GM23338 (cell line): Measurements from ENCODE around the gene SH3D19. TPM values are rescaled to one million over a fixed set of nuclear protein-coding genes. Genes with fewer than 3 reads are reported as not detected.

Source experiments
- ATAC-seq: fragments of 200-7000 bp; cut with Tn5 transposase; 3 replicates; pipeline ENCODE4 v1.9.1; 2020
- DNase-seq: peaks from one replicate; pipeline ENCODE4 v3.0.0-alpha.2; 2015; ENCODE audit warnings: low spot score
- H2AFZ ChIP-seq: fragments of 200-600 bp; sonication (generic); 2 replicates; pipeline ENCODE4 v1.8.0; 2016; ENCODE audit warnings: antibody characterized with exemption, mild to moderate bottlenecking, moderate library complexity
- H3F3A ChIP-seq: fragments of 200-600 bp; sonication (generic); replicated peaks from 2 replicates; pipeline ENCODE4 v1.8.0; 2017; ENCODE audit warnings: antibody characterized with exemption, mixed run types, low read depth
- H3K27ac ChIP-seq: fragments of 200-600 bp; sonication (generic); 2 replicates; pipeline ENCODE4 v1.6.1; 2016; ENCODE audit warnings: low read depth
- H3K27me3 ChIP-seq: fragments of 200-600 bp; sonication (generic); 2 replicates; pipeline ENCODE4 v1.8.0; 2016; ENCODE audit warnings: mild to moderate bottlenecking, mixed run types, moderate library complexity; ENCODE audit not compliant: insufficient read depth
- H3K36me3 ChIP-seq: fragments of 200-600 bp; sonication (generic); 2 replicates; pipeline ENCODE4 v1.8.0; 2016; ENCODE audit warnings: mild to moderate bottlenecking; ENCODE audit not compliant: insufficient read depth
- H3K4me1 ChIP-seq: fragments of 200-600 bp; sonication (generic); 2 replicates; pipeline ENCODE4 v1.8.0; 2016; ENCODE audit warnings: mild to moderate bottlenecking, moderate library complexity; ENCODE audit not compliant: insufficient read depth
- H3K4me2 ChIP-seq: fragments of 200-600 bp; sonication (generic); 2 replicates; pipeline ENCODE4 v1.7.1; 2017; ENCODE audit warnings: mixed run types
- H3K4me3 ChIP-seq: fragments of 200-600 bp; sonication (generic); 2 replicates; pipeline ENCODE4 v1.6.1; 2016; ENCODE audit warnings: mixed run types
- H3K79me2 ChIP-seq: fragments of 200-600 bp; sonication (generic); replicated peaks from 2 replicates; pipeline ENCODE4 v1.8.0; 2017; ENCODE audit warnings: mild to moderate bottlenecking; ENCODE audit not compliant: insufficient read depth
- H3K9me2 ChIP-seq: fragments of 200-600 bp; sonication (generic); 2 replicates; pipeline ENCODE4 v1.8.0; 2017; ENCODE audit not compliant: insufficient read depth
- H4K20me1 ChIP-seq: fragments of 200-600 bp; sonication (generic); replicated peaks from 2 replicates; pipeline ENCODE4 v1.8.0; 2017; ENCODE audit warnings: mild to moderate bottlenecking; ENCODE audit not compliant: insufficient read depth
- H3K27ac Mint-ChIP-seq: 2 replicates; pipeline ENCODE4 v1.8.0; 2020; ENCODE audit warnings: inconsistent platforms, mild to moderate bottlenecking, moderate library complexity, mixed read lengths
- H3K27me3 Mint-ChIP-seq: 3 replicates; pipeline ENCODE4 v1.8.0; 2022; ENCODE audit warnings: low read depth, mild to moderate bottlenecking, moderate library complexity, mixed read lengths, inconsistent platforms; ENCODE audit not compliant: insufficient read depth, poor library complexity
- H3K36me3 Mint-ChIP-seq: 3 replicates; pipeline ENCODE4 v1.8.0; 2021; ENCODE audit warnings: low read depth, mild to moderate bottlenecking, inconsistent platforms, moderate library complexity, mixed read lengths
- H3K4me1 Mint-ChIP-seq: 3 replicates; pipeline ENCODE4 v1.8.0; 2020; ENCODE audit warnings: mild to moderate bottlenecking, inconsistent platforms, mixed read lengths
- H3K4me3 Mint-ChIP-seq: 3 replicates; pipeline ENCODE4 v1.8.0; 2021; ENCODE audit warnings: moderate library complexity, mild to moderate bottlenecking, inconsistent platforms, mixed read lengths
- H3K9me3 Mint-ChIP-seq: 3 replicates; pipeline ENCODE4 v1.8.0; 2020; ENCODE audit warnings: moderate library complexity, mild to moderate bottlenecking, inconsistent platforms, mixed read lengths
- CREB1 ChIP-seq: fragments of 250-450 bp; sonication (Bioruptor Pico); IDR thresholded peaks from 2 replicates; pipeline ENCODE4 v1.5.0; 2020; ENCODE audit warnings: low read depth, mild to moderate bottlenecking, moderate library complexity
- ETS1 ChIP-seq: IDR thresholded peaks from 2 replicates; pipeline ENCODE4 v1.6.1; 2016; ENCODE audit warnings: antibody characterized with exemption
- EZH2 ChIP-seq: fragments of 200-600 bp; sonication (generic); IDR thresholded peaks from one replicate; pipeline ENCODE4 v1.8.0; 2017; ENCODE audit warnings: antibody characterized with exemption, mild to moderate bottlenecking, low read depth; ENCODE audit not compliant: unreplicated experiment
- EZH2phosphoT487 ChIP-seq: fragments of 200-600 bp; sonication (generic); IDR thresholded peaks from one replicate; pipeline ENCODE4 v1.8.1; 2018; ENCODE audit warnings: antibody characterized with exemption; ENCODE audit not compliant: unreplicated experiment
- JUNB ChIP-seq: IDR thresholded peaks from one replicate; pipeline ENCODE4 v1.6.1; 2016; ENCODE audit warnings: antibody characterized with exemption; ENCODE audit not compliant: unreplicated experiment
- NANOG ChIP-seq: IDR thresholded peaks from 2 replicates; pipeline ENCODE4 v1.6.1; 2016; ENCODE audit warnings: antibody characterized with exemption, borderline replicate concordance
- POLR2AphosphoS5 ChIP-seq: IDR thresholded peaks from 2 replicates; pipeline ENCODE4 v1.6.1; 2016; ENCODE audit warnings: antibody characterized with exemption, low read depth
- REST ChIP-seq: IDR thresholded peaks from one replicate; pipeline ENCODE4 v1.6.1; 2018; ENCODE audit warnings: antibody characterized with exemption; ENCODE audit not compliant: unreplicated experiment
- STAT1 ChIP-seq: IDR thresholded peaks from one replicate; pipeline ENCODE4 v1.6.1; 2016; ENCODE audit warnings: antibody characterized with exemption; ENCODE audit not compliant: unreplicated experiment
- ZNF114 ChIP-seq: fragments of 250-450 bp; sonication (Bioruptor Pico); IDR thresholded peaks from 2 replicates; pipeline ENCODE4 v1.5.0; 2020; ENCODE audit warnings: mild to moderate bottlenecking, moderate library complexity
- ZNF331 ChIP-seq: fragments of 250-450 bp; sonication (Bioruptor Pico); IDR thresholded peaks from 2 replicates; pipeline ENCODE4 v1.5.0; 2020; ENCODE audit warnings: low read depth, mild to moderate bottlenecking, moderate library complexity
- polyA plus RNA-seq: library from polyadenylated mRNA; unstranded; fragments of >200 nt; fragmentation: Nextera tagmentation; extraction: Ambion mirVana; gene quantifications from 2 replicates; pipeline ENCODE4 v1.2.1, GENCODE V29; 2016
- total RNA-seq: library from RNA; depleted of rRNA; stranded (reverse); fragments of >200 nt; shearing (Covaris generic); gene quantifications from 2 replicates; pipeline ENCODE4 v1.2.3, GENCODE V29; 2014
- TF ChIP-seq, protein P1 (sequence below): fragments of 250-450 bp; sonication (Bioruptor Pico); IDR thresholded peaks from 2 replicates; pipeline ENCODE4 v1.5.0; 2020; ENCODE audit warnings: mild to moderate bottlenecking, moderate library complexity
- TF ChIP-seq, protein P2 (sequence below), 2 experiments: fragments of 200-600 bp in 1 of 2; sonication (generic) in 1 of 2; conservative IDR thresholded peaks; 2 replicates each; pipeline versions ENCODE4 v1.5.1 to v1.6.1; 2016 to 2017; ENCODE audit warnings: antibody characterized with exemption in 2 of 2, low read depth in 2 of 2, mild to moderate bottlenecking in 2 of 2, moderate library complexity in 1 of 2

Gene SH3D19
- total and polyA plus RNA-seq, 2 experiments from 2014 or later = 25.3 to 57.4 TPM

DNA sequence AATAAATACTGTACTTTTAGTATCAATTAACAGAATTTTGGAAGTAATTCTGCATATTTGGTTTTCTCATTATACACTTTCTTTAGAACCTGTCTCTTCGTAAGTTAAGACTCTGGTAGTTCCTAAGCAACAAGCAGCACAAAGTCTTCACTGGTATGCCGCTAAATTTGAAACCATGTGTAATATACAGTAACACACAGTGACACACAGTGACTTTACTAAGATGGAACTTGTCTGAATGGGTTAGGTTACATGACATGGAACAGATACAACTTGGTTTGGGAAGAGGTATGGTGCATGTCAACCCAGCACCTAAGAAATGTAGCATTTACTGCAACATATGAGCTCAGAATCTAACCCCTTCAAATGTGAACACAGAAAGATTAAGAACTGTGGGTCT, 132.0 kb downstream of the SH3D19 start:
- H3K4me3 Mint-ChIP-seq = no peak overlapping the region

More for the DNA sequence above, 132.0 kb downstream of the SH3D19 start:
- Histone ChIP-seq H3K27ac (no peak overlapping the region), H4K20me1 (no peaks in the 10 kb centered on the region), H3K4me1 (no peaks in the 10 kb centered on the region), H3F3A (no peaks in the 10 kb centered on the region), H3K36me3 (no peaks in the 10 kb centered on the region; the same call in 1 of the 2 replicates), H3K4me3 (no peak overlapping the region), H3K27me3 (no peaks in the 10 kb centered on the region), H2AFZ (no peak overlapping the region), H3K4me2 (no peak overlapping the region), H3K79me2 (peaks cover 23% of the 10 kb centered on the region), H3K9me2 (no peaks in the 10 kb centered on the region)
- TF ChIP-seq, protein P1, sequence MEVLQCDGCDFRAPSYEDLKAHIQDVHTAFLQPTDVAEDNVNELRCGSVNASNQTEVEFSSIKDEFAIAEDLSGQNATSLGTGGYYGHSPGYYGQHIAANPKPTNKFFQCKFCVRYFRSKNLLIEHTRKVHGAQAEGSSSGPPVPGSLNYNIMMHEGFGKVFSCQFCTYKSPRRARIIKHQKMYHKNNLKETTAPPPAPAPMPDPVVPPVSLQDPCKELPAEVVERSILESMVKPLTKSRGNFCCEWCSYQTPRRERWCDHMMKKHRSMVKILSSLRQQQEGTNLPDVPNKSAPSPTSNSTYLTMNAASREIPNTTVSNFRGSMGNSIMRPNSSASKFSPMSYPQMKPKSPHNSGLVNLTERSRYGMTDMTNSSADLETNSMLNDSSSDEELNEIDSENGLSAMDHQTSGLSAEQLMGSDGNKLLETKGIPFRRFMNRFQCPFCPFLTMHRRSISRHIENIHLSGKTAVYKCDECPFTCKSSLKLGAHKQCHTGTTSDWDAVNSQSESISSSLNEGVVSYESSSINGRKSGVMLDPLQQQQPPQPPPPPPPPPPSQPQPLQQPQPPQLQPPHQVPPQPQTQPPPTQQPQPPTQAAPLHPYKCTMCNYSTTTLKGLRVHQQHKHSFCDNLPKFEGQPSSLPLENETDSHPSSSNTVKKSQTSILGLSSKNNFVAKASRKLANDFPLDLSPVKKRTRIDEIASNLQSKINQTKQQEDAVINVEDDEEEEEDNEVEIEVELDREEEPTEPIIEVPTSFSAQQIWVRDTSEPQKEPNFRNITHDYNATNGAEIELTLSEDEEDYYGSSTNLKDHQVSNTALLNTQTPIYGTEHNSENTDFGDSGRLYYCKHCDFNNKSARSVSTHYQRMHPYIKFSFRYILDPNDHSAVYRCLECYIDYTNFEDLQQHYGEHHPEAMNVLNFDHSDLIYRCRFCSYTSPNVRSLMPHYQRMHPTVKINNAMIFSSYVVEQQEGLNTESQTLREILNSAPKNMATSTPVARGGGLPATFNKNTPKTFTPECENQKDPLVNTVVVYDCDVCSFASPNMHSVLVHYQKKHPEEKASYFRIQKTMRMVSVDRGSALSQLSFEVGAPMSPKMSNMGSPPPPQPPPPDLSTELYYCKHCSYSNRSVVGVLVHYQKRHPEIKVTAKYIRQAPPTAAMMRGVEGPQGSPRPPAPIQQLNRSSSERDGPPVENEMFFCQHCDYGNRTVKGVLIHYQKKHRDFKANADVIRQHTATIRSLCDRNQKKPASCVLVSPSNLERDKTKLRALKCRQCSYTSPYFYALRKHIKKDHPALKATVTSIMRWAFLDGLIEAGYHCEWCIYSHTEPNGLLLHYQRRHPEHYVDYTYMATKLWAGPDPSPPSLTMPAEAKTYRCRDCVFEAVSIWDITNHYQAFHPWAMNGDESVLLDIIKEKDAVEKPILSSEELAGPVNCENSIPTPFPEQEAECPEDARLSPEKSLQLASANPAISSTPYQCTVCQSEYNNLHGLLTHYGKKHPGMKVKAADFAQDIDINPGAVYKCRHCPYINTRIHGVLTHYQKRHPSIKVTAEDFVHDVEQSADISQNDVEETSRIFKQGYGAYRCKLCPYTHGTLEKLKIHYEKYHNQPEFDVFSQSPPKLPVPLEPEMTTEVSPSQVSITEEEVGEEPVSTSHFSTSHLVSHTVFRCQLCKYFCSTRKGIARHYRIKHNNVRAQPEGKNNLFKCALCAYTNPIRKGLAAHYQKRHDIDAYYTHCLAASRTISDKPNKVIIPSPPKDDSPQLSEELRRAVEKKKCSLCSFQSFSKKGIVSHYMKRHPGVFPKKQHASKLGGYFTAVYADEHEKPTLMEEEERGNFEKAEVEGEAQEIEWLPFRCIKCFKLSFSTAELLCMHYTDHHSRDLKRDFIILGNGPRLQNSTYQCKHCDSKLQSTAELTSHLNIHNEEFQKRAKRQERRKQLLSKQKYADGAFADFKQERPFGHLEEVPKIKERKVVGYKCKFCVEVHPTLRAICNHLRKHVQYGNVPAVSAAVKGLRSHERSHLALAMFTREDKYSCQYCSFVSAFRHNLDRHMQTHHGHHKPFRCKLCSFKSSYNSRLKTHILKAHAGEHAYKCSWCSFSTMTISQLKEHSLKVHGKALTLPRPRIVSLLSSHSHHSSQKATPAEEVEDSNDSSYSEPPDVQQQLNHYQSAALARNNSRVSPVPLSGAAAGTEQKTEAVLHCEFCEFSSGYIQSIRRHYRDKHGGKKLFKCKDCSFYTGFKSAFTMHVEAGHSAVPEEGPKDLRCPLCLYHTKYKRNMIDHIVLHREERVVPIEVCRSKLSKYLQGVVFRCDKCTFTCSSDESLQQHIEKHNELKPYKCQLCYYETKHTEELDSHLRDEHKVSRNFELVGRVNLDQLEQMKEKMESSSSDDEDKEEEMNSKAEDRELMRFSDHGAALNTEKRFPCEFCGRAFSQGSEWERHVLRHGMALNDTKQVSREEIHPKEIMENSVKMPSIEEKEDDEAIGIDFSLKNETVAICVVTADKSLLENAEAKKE (CRISPR knock-in tag) = no peak
- no peak for TF ChIP-seq NANOG
- no peak for TF ChIP-seq ZNF114 (CRISPR knock-in tag)
- TF ChIP-seq, protein P2, sequence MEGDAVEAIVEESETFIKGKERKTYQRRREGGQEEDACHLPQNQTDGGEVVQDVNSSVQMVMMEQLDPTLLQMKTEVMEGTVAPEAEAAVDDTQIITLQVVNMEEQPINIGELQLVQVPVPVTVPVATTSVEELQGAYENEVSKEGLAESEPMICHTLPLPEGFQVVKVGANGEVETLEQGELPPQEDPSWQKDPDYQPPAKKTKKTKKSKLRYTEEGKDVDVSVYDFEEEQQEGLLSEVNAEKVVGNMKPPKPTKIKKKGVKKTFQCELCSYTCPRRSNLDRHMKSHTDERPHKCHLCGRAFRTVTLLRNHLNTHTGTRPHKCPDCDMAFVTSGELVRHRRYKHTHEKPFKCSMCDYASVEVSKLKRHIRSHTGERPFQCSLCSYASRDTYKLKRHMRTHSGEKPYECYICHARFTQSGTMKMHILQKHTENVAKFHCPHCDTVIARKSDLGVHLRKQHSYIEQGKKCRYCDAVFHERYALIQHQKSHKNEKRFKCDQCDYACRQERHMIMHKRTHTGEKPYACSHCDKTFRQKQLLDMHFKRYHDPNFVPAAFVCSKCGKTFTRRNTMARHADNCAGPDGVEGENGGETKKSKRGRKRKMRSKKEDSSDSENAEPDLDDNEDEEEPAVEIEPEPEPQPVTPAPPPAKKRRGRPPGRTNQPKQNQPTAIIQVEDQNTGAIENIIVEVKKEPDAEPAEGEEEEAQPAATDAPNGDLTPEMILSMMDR (conservative IDR thresholded peaks at IDR 0.05; ENCODE audit: low read depth in 2 of 2) = no peak
- TF ChIP-seq JUNB = no peak
- no peak for TF ChIP-seq CREB1 (CRISPR knock-in tag)
- no peak for TF ChIP-seq EZH2
- no peak for TF ChIP-seq REST
- TF ChIP-seq STAT1 = no peak
- TF ChIP-seq EZH2phosphoT487 = no peak
- TF ChIP-seq POLR2AphosphoS5 = no peak
- no peak for TF ChIP-seq ETS1
- no peak for TF ChIP-seq ZNF331 (CRISPR knock-in tag)
- Mint-ChIP-seq H3K36me3 (peaks cover 40% of the 10 kb centered on the region), H3K9me3 (peaks cover 35% of the 10 kb centered on the region), H3K27me3 (no peaks in the 10 kb centered on the region), H3K27ac (no peak overlapping the region), H3K4me1 (no peaks in the 10 kb centered on the region)
- DNase-seq = no peak
- ATAC-seq = no peak
